WTC11 (cell line): Measurements from ENCODE around the gene AXL. TPM values are rescaled to one million over a fixed set of nuclear protein-coding genes. Genes with fewer than 3 reads are reported as not detected.
A peak's percentile ranks its signal among the peaks of the same experiment; 100 is the strongest.

Experiments
- ATAC-seq: fragments of 200-7000 bp; cut with Tn5 transposase; 2 replicates; pipeline ENCODE4 v1.10.0; 2021; ENCODE audit warnings: mild to moderate bottlenecking, moderate library complexity
- CTCF ChIA-PET: fragments of 300-600 bp; sonication (Branson Sonifier 250); formaldehyde crosslinking; loops from one replicate; lab custom pipeline; 2021; ENCODE audit warnings: antibody characterized with exemption; lab: Charles Lee
- POLR2A ChIA-PET: fragments of 350-600 bp; sonication (Branson Sonifier 250); formaldehyde crosslinking; loops from one replicate; lab custom pipeline; 2021; ENCODE audit warnings: antibody characterized with exemption; lab: Charles Lee
- DNase-seq: peaks from one replicate; pipeline ENCODE4 v3.0.0; 2021; ENCODE audit warnings: low spot score
- H3K27ac Mint-ChIP-seq: 2 replicates; pipeline ENCODE4 v1.8.0; 2021; ENCODE audit warnings: mixed read lengths
- H3K27me3 Mint-ChIP-seq: 2 replicates; pipeline ENCODE4 v1.8.0; 2021; ENCODE audit warnings: low read depth, mild to moderate bottlenecking, moderate library complexity, mixed read lengths
- H3K36me3 Mint-ChIP-seq: 2 replicates; pipeline ENCODE4 v1.8.0; 2021; ENCODE audit warnings: mixed read lengths
- H3K4me1 Mint-ChIP-seq: 2 replicates; pipeline ENCODE4 v1.8.0; 2022; ENCODE audit warnings: mixed read lengths
- H3K4me3 Mint-ChIP-seq: 2 replicates; pipeline ENCODE4 v1.8.0; 2021; ENCODE audit warnings: mild to moderate bottlenecking, moderate library complexity, mixed read lengths
- H3K9me3 Mint-ChIP-seq: 2 replicates; pipeline ENCODE4 v1.8.0; 2021; ENCODE audit warnings: mixed read lengths
- CDX4 ChIP-seq: fragments of 250-450 bp; sonication (Bioruptor Pico); IDR thresholded peaks from 2 replicates; pipeline ENCODE4 v1.9.0; 2021; ENCODE audit warnings: moderate library complexity, mild to moderate bottlenecking, inconsistent platforms, borderline replicate concordance
- FOXK1 ChIP-seq: sonication (generic); formaldehyde crosslinking; IDR thresholded peaks from 2 replicates; pipeline ENCODE4 v1.8.0; 2022; ENCODE audit warnings: mild to moderate bottlenecking, moderate library complexity, missing genetic modification reagents
- KAT7 ChIP-seq: sonication (generic); formaldehyde crosslinking; IDR thresholded peaks from 2 replicates; pipeline ENCODE4 v1.8.1; 2023; ENCODE audit warnings: missing genetic modification reagents, mild to moderate bottlenecking, borderline replicate concordance
- MYBL2 ChIP-seq: sonication (generic); formaldehyde crosslinking; IDR thresholded peaks from 2 replicates; pipeline ENCODE4 v1.8.1; 2023; ENCODE audit warnings: mild to moderate bottlenecking, moderate library complexity, missing genetic modification reagents
- NFE2L1 ChIP-seq: sonication (generic); formaldehyde crosslinking; IDR thresholded peaks from 2 replicates; pipeline ENCODE4 v1.8.1; 2023; ENCODE audit warnings: missing genetic modification reagents
- OVOL2 ChIP-seq: fragments of 250-450 bp; sonication (Bioruptor Pico); IDR thresholded peaks from 2 replicates; pipeline ENCODE4 v1.9.0; 2021; ENCODE audit warnings: mild to moderate bottlenecking, borderline replicate concordance
- PREB ChIP-seq: sonication (generic); formaldehyde crosslinking; IDR thresholded peaks from 2 replicates; pipeline ENCODE4 v1.8.1; 2022; ENCODE audit warnings: mild to moderate bottlenecking, missing genetic modification reagents, moderate library complexity, borderline replicate concordance
- RORB ChIP-seq: fragments of 250-450 bp; sonication (Bioruptor Pico); IDR thresholded peaks from 2 replicates; pipeline ENCODE4 v1.9.0; 2021; ENCODE audit warnings: mild to moderate bottlenecking
- SP1 ChIP-seq: sonication (generic); formaldehyde crosslinking; conservative IDR thresholded peaks from 2 replicates; pipeline ENCODE4 v1.8.1; 2022; ENCODE audit warnings: missing genetic modification reagents
- ZNF121 ChIP-seq: sonication (generic); formaldehyde crosslinking; IDR thresholded peaks from 2 replicates; pipeline ENCODE4 v1.8.0; 2023; ENCODE audit warnings: missing genetic modification reagents
- ZNF232 ChIP-seq: sonication (generic); formaldehyde crosslinking; IDR thresholded peaks from 2 replicates; pipeline ENCODE4 v1.8.0; 2022; ENCODE audit warnings: mild to moderate bottlenecking, missing genetic modification reagents
- ZNF281 ChIP-seq: sonication (generic); formaldehyde crosslinking; IDR thresholded peaks from 2 replicates; pipeline ENCODE4 v1.8.0; 2023; ENCODE audit warnings: mild to moderate bottlenecking, missing genetic modification reagents
- ZNF512 ChIP-seq: sonication (generic); formaldehyde crosslinking; IDR thresholded peaks from 2 replicates; pipeline ENCODE4 v1.8.1; 2022; ENCODE audit warnings: missing genetic modification reagents, borderline replicate concordance
- total RNA-seq: library from RNA; stranded (reverse); gene quantifications from 3 replicates; pipeline ENCODE4 v1.2.3, GENCODE V29; 2021
- TF ChIP-seq, protein P1 (sequence below): sonication (generic); formaldehyde crosslinking; IDR thresholded peaks from 2 replicates; pipeline ENCODE4 v1.8.0; 2023; ENCODE audit warnings: missing genetic modification reagents
- TF ChIP-seq, protein P2 (sequence below): sonication (generic); formaldehyde crosslinking; IDR thresholded peaks from 2 replicates; pipeline ENCODE4 v1.8.1; 2023; ENCODE audit warnings: mild to moderate bottlenecking, missing genetic modification reagents
- TF ChIP-seq, protein P3 (sequence below): sonication (generic); formaldehyde crosslinking; conservative IDR thresholded peaks from 2 replicates; pipeline ENCODE4 v1.8.1; 2023; ENCODE audit warnings: mild to moderate bottlenecking, low read depth, missing genetic modification reagents, moderate library complexity
- TF ChIP-seq, protein P4 (sequence below): sonication (generic); formaldehyde crosslinking; IDR thresholded peaks from 2 replicates; pipeline ENCODE4 v1.8.1; 2023; ENCODE audit warnings: mild to moderate bottlenecking, missing genetic modification reagents

The AXL gene
- total RNA-seq, 1 experiment from 2014 or later: 25.0 TPM

DNA sequence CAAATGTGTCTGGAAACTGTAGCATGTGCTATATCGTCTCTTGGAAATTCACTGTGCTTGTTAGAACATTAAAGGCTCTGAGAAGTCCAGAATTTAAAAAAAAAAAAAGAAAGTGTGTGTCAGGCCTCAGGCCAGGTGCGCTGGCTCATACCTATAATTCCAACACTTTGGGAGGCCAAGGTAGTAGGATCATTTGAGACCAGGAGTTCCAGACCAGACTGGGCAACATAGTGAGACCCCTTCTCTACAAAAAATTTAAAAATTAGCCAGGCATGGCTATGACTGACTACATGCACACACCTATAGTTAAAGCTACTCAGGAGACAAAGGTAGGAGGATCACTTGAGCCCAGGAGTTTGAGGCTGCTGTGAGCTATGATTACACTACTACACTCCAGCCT, 50.0 kb downstream of the AXL start:
- POLR2A ChIA-PET: no interaction called here
- peaks cover 61% of the 10 kb centered on the region for H3K36me3 Mint-ChIP-seq
- H3K27ac Mint-ChIP-seq: no peak overlapping the region

DNA sequence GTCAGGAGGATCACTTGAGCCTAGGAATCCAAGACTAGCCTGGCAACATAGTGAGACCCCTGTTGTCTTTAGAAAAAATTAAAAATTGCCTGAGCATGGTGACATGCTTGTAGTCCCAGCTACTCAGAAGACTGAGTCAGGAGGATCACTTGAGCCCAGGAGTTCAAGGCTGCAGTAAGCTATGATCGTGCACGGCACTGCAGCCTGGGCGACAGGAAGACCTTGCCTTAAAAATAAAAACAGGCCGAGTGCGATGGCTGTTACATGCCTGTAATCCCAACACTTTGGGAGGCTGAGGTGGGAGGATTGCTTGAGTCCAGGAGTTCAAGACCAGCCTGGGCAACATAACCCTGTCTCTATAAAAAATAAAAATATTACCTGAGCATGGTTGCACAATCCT, 50.5 kb downstream of the AXL start:
- Mint-ChIP-seq H3K27ac (no peak overlapping the region), H3K36me3 (peaks cover 66% of the 10 kb centered on the region), H3K4me3 (no peak overlapping the region), H3K4me1 (peaks cover 21% of the 10 kb centered on the region), H3K9me3 (no peaks in the 10 kb centered on the region), H3K27me3 (no peaks in the 10 kb centered on the region)
- ChIA-PET CTCF (interaction anchor here (0.7 to 0.8 kb wide), 2 partner anchors 39 to 65 kb away, joined by 3 to 4 read pairs; no protein-coding TSS in a partner anchor), POLR2A (no interaction called here)
- DNase-seq: no peak
- ATAC-seq: no peak
- TF ChIP-seq FOXK1: no peak
- TF ChIP-seq, protein P1, sequence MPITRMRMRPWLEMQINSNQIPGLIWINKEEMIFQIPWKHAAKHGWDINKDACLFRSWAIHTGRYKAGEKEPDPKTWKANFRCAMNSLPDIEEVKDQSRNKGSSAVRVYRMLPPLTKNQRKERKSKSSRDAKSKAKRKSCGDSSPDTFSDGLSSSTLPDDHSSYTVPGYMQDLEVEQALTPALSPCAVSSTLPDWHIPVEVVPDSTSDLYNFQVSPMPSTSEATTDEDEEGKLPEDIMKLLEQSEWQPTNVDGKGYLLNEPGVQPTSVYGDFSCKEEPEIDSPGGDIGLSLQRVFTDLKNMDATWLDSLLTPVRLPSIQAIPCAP: no peak
- TF ChIP-seq KAT7 (CRISPR knock-in tag): no peak
- no peak for TF ChIP-seq PREB (CRISPR knock-in tag)
- TF ChIP-seq MYBL2 (CRISPR knock-in tag): no peak
- TF ChIP-seq ZNF232 (CRISPR knock-in tag): no peak
- no peak for TF ChIP-seq SP1
- TF ChIP-seq CDX4 (CRISPR knock-in tag): no peak
- TF ChIP-seq RORB (CRISPR knock-in tag): no peak
- TF ChIP-seq ZNF512 (CRISPR knock-in tag): no peak
- TF ChIP-seq, protein P2, sequence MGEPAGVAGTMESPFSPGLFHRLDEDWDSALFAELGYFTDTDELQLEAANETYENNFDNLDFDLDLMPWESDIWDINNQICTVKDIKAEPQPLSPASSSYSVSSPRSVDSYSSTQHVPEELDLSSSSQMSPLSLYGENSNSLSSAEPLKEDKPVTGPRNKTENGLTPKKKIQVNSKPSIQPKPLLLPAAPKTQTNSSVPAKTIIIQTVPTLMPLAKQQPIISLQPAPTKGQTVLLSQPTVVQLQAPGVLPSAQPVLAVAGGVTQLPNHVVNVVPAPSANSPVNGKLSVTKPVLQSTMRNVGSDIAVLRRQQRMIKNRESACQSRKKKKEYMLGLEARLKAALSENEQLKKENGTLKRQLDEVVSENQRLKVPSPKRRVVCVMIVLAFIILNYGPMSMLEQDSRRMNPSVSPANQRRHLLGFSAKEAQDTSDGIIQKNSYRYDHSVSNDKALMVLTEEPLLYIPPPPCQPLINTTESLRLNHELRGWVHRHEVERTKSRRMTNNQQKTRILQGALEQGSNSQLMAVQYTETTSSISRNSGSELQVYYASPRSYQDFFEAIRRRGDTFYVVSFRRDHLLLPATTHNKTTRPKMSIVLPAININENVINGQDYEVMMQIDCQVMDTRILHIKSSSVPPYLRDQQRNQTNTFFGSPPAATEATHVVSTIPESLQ (CRISPR knock-in tag): no peak
- no peak for TF ChIP-seq OVOL2
- TF ChIP-seq NFE2L1: no peak
- no peak for TF ChIP-seq ZNF121
- TF ChIP-seq, protein P3, sequence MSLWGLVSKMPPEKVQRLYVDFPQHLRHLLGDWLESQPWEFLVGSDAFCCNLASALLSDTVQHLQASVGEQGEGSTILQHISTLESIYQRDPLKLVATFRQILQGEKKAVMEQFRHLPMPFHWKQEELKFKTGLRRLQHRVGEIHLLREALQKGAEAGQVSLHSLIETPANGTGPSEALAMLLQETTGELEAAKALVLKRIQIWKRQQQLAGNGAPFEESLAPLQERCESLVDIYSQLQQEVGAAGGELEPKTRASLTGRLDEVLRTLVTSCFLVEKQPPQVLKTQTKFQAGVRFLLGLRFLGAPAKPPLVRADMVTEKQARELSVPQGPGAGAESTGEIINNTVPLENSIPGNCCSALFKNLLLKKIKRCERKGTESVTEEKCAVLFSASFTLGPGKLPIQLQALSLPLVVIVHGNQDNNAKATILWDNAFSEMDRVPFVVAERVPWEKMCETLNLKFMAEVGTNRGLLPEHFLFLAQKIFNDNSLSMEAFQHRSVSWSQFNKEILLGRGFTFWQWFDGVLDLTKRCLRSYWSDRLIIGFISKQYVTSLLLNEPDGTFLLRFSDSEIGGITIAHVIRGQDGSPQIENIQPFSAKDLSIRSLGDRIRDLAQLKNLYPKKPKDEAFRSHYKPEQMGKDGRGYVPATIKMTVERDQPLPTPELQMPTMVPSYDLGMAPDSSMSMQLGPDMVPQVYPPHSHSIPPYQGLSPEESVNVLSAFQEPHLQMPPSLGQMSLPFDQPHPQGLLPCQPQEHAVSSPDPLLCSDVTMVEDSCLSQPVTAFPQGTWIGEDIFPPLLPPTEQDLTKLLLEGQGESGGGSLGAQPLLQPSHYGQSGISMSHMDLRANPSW: no peak
- no peak for TF ChIP-seq ZNF281

More for the DNA sequence above, 50.0 kb downstream of the AXL start:
- H3K4me1 Mint-ChIP-seq: peaks cover 21% of the 10 kb centered on the region
- ATAC-seq: no peak
- CTCF ChIA-PET: interaction anchor here (0.8 kb wide), 1 partner anchor 40 kb away, joined by 4 read pairs; no protein-coding TSS in a partner anchor
- no peak for DNase-seq
- no peaks in the 10 kb centered on the region for H3K9me3 Mint-ChIP-seq
- H3K27me3 Mint-ChIP-seq: no peaks in the 10 kb centered on the region
- H3K4me3 Mint-ChIP-seq: no peak overlapping the region
- TF ChIP-seq, protein P4, sequence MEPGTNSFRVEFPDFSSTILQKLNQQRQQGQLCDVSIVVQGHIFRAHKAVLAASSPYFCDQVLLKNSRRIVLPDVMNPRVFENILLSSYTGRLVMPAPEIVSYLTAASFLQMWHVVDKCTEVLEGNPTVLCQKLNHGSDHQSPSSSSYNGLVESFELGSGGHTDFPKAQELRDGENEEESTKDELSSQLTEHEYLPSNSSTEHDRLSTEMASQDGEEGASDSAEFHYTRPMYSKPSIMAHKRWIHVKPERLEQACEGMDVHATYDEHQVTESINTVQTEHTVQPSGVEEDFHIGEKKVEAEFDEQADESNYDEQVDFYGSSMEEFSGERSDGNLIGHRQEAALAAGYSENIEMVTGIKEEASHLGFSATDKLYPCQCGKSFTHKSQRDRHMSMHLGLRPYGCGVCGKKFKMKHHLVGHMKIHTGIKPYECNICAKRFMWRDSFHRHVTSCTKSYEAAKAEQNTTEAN: no peak
- TF ChIP-seq ZNF121: peak; percentile 55; the same call in 1 of the 2 replicates
